AG10803 (cell line): ENCODE data around the gene CTBP2.

Source experiments
- DNase-seq: peaks from one replicate; pipeline ENCODE4 v3.0.0; 2010; ENCODE audit warnings: low read depth
- H3K4me3 ChIP-seq: 2 replicates; pipeline ENCODE4 v1.5.1; 2011; ENCODE audit warnings: mild to moderate bottlenecking, low read length, control low read depth
- TF ChIP-seq, protein P1 (sequence below): conservative IDR thresholded peaks from 2 replicates; pipeline ENCODE4 v1.5.1; 2011; ENCODE audit warnings: mild to moderate bottlenecking, low read length, control low read depth, inconsistent platforms

The CTBP2 gene

DNA sequence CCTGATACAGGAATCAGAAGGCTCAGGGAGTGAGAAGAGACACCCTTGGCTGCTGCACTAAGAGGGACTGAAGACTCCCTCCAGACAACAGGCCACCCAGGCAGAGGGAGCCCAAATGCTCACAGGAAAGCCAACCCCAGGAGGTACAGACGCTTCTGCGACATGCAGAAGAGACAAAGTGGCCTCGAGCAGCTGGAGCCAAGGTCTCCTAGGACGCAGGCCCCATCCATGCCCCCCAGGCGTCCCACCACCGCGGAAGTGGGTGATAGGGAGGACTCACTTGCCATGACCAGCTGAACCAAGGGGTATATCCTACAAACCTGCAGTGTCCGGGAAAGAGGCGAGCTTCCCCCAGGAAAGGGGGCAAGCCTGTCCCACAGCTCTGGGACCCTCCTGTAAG, 56.9 kb downstream of the CTBP2 start:
- TF ChIP-seq, protein P1, sequence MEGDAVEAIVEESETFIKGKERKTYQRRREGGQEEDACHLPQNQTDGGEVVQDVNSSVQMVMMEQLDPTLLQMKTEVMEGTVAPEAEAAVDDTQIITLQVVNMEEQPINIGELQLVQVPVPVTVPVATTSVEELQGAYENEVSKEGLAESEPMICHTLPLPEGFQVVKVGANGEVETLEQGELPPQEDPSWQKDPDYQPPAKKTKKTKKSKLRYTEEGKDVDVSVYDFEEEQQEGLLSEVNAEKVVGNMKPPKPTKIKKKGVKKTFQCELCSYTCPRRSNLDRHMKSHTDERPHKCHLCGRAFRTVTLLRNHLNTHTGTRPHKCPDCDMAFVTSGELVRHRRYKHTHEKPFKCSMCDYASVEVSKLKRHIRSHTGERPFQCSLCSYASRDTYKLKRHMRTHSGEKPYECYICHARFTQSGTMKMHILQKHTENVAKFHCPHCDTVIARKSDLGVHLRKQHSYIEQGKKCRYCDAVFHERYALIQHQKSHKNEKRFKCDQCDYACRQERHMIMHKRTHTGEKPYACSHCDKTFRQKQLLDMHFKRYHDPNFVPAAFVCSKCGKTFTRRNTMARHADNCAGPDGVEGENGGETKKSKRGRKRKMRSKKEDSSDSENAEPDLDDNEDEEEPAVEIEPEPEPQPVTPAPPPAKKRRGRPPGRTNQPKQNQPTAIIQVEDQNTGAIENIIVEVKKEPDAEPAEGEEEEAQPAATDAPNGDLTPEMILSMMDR, result no peak
- no peak for DNase-seq
- H3K4me3 ChIP-seq, result no peak overlapping the region

DNA sequence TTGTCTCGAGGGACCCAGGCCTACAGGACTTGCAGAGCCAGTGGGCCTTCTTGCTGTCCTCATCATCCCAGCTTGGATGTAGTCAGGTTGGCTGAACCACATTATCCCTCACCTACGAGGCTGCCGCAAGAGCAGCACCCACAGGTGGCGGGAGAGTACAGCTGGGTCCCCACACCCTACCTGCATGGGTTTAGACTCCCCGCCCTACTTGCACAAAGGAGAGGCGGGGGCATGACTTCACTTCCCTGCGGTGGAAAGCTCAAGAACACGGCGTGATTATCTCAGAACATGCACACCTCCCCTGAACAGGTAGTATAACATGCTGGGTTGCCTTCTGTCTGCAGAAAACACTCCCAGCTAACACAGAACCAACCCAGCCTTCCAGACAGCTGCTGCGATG, 57.5 kb downstream of the CTBP2 start:
- TF ChIP-seq, protein P1, result no peak
- no peak overlapping the region for H3K4me3 ChIP-seq
- no peak for DNase-seq

DNA sequence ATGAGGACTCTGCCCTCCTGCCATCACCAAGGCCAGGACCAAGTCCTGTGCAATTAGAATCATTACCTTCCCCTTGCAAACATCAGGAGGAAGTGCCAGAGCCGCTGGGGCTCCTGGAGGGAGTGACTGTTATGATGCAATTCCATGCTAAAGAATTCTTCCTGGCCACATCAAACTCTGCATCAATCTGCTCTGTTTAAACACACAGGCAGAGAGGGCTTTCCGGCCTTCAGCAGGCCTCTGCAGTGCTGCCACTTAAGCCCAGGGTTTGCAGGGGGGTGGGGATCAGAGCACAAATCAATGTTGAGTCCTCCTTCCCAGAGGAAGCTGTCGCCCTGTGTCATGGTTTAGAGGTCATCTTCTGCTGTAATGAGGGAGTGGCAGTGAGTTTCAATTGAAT, 58.1 kb downstream of the CTBP2 start:
- TF ChIP-seq, protein P1, result no peak
- H3K4me3 ChIP-seq, result no peak overlapping the region
- DNase-seq, result peak; percentile 71

DNA sequence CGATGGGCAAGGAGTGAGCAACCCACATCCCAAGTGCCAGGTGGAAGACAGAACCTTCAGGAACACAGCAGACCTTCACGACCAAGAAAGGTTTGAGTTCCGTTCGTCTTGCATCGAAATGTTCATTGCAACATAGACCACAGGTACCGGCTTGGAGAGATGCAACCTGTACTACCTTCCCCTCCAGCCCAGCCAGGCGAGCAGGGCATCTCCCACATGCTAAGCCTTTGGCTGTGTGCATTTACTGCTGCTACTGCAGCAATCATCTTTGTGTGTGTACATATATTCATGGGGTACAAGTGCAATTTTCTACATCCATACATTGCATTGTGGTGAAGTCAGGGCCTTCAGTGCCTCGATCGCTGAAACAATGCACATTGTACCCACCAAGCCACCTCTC, 58.8 kb downstream of the CTBP2 start:
- H3K4me3 ChIP-seq, result no peak overlapping the region
- TF ChIP-seq, protein P1, result no peak
- no peak for DNase-seq

DNA sequence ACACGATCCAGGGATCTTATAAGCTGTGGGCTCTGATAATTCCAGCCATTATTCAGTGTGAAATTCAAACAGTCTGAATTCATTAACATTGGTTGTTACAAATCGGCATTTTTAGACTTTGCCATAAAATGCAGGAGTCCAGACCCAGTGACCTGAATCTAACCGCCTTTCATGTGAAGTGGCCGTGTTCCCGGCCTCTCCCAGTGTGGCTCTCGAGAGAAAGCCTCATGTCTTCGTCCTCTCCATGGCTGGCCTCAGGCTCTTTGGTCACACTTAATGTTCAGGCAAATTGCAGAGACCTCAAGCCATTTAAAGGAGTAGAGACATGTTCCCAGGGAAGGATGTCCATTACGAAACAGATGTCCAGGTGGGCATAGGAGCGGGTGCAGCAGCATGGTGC, 59.3 kb downstream of the CTBP2 start:
- DNase-seq, result no peak
- H3K4me3 ChIP-seq, result no peak overlapping the region
- TF ChIP-seq, protein P1, result no peak

DNA sequence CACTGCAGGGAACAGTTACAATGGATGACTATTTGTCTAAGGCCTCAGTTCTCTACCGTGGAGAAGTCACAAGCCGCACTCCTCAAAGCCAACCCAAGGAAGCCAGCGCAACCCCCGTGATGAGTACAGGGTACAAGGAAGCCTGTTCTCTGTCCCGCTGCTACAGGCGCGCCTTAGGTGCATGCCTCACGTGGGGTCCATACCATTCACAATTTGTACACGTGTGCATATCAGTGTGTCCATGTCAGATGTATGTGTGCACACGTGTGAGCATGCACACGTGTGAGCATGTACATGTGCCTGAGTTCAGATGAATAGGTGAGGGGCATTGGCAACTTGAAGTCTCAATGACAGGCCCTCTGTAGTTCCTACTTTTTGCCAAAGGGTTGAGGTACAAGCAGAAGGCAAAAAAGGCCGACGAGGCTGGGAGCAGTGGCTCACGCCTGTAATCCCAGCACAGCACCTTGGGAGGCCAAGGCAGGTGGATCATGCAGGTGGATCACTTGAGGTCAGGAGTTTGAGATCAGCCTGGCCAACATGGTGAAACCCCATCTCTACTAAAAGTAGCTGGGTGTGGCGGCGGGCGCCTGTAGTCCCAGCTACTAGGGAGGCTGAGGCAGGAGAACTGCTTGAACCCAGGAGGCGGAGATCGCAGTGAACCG, 62.8 kb downstream of the CTBP2 start:
- TF ChIP-seq, protein P1, result no peak
- no peak for DNase-seq
- no peak overlapping the region for H3K4me3 ChIP-seq

DNA sequence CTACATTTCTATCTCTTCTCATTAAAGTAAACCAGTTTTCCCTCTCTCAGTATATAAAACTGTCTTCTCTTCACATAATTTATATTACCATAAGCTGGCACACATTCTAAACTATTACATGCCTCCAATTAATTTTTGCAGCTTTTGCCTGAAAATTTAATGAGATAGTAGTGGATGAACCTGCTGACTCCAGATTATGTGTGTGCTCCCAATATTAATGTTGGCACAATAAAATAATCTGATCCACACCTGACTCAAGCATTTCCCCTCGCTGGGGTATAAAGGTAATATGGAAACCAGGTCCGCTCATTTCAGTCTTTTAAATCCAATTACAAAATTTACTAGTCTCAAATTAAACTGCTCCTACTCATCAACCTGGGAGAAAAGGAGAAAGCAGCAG, 63.4 kb downstream of the CTBP2 start:
- TF ChIP-seq, protein P1, result no peak
- no peak for DNase-seq
- no peak overlapping the region for H3K4me3 ChIP-seq
